Endodermal cell (in vitro differentiated cells): ENCODE data around the gene ANKRD29. TPM values are rescaled to one million over a fixed set of nuclear protein-coding genes. Genes with fewer than 3 reads are reported as not detected.

Experiments
- DNase-seq: peaks from one replicate; pipeline ENCODE4 v3.0.0-alpha.2; 2017
- H3K27ac ChIP-seq: 2 replicates; pipeline ENCODE4 v1.5.1; 2013; ENCODE audit warnings: mild to moderate bottlenecking, low read depth, low read length, moderate library complexity
- H3K27me3 ChIP-seq: 2 replicates; pipeline ENCODE4 v1.6.1; 2013; ENCODE audit warnings: mild to moderate bottlenecking, low read length, moderate library complexity; ENCODE audit not compliant: insufficient read depth, control insufficient read depth, poor library complexity, severe bottlenecking
- H3K36me3 ChIP-seq: 2 replicates; pipeline ENCODE4 v1.7.0; 2013; ENCODE audit warnings: mild to moderate bottlenecking, low read length, moderate library complexity; ENCODE audit not compliant: control insufficient read depth, insufficient read depth
- H3K4me1 ChIP-seq: one replicate; pipeline ENCODE4 v1.7.0; 2013; ENCODE audit warnings: low read length; ENCODE audit not compliant: control insufficient read depth, insufficient read depth
- H3K4me3 ChIP-seq: 2 replicates; pipeline ENCODE4 v1.5.1; 2013; ENCODE audit warnings: mild to moderate bottlenecking, low read length, moderate library complexity
- H3K9ac ChIP-seq: 2 replicates; pipeline ENCODE4 v1.6.1; 2013; ENCODE audit warnings: mild to moderate bottlenecking, low read length, moderate library complexity; ENCODE audit not compliant: poor library complexity, severe bottlenecking; ENCODE audit errors: extremely low read depth
- H3K9me3 ChIP-seq: 2 replicates; pipeline ENCODE4 v1.6.1; 2013; ENCODE audit warnings: mild to moderate bottlenecking, low read length, moderate library complexity; ENCODE audit not compliant: control insufficient read depth
- H3K27ac Mint-ChIP-seq: 2 replicates; pipeline ENCODE4 v1.8.0; 2020; ENCODE audit warnings: mixed read lengths
- H3K27me3 Mint-ChIP-seq: 2 replicates; pipeline ENCODE4 v1.8.0; 2021; ENCODE audit warnings: mild to moderate bottlenecking, mixed read lengths; ENCODE audit not compliant: insufficient read depth
- H3K36me3 Mint-ChIP-seq: 2 replicates; pipeline ENCODE4 v1.8.0; 2020; ENCODE audit warnings: low read depth, mixed read lengths
- H3K4me1 Mint-ChIP-seq: 2 replicates; pipeline ENCODE4 v1.8.0; 2020; ENCODE audit warnings: mixed read lengths
- H3K4me3 Mint-ChIP-seq: 2 replicates; pipeline ENCODE4 v1.8.0; 2020; ENCODE audit warnings: mild to moderate bottlenecking, moderate library complexity, mixed read lengths
- H3K9me3 Mint-ChIP-seq: 2 replicates; pipeline ENCODE4 v1.8.0; 2020; ENCODE audit warnings: mild to moderate bottlenecking, mixed read lengths
- WGBS, 2 experiments: methylation state at CpG; one replicate each; pipeline versions ENCODE4 v1.1.5 to v1.1.7; 2013; ENCODE audit warnings: missing lambda C conversion rate in 2 of 2, mixed read lengths in 1 of 2; ENCODE audit not compliant: insufficient coverage in 1 of 2, insufficient read length in 1 of 2; 5-methylcytosine and 5-hydroxymethylcytosine counted together
- total RNA-seq, 2 donors: library from RNA; stranded (reverse); fragmentation: NEBNext Ultra II Directional in 1 of 2; extraction: Animal tissue kit (Norgen Biotek cat#: 25700) in 1 of 2; gene quantifications; 2 replicates in 1 of 2; 3 replicates in 1 of 2; pipeline ENCODE4 v1.2.1, GENCODE V29; 2021
- TF ChIP-seq, protein P1 (sequence below): fragments of 200-600 bp; sonication (generic); conservative IDR thresholded peaks from 2 replicates; pipeline ENCODE4 v1.5.0; 2021; ENCODE audit warnings: antibody characterized with exemption, mild to moderate bottlenecking

ANKRD29 gene
- total RNA-seq, 2 donors from 2014 or later, result 0.44 to 0.73 TPM

DNA sequence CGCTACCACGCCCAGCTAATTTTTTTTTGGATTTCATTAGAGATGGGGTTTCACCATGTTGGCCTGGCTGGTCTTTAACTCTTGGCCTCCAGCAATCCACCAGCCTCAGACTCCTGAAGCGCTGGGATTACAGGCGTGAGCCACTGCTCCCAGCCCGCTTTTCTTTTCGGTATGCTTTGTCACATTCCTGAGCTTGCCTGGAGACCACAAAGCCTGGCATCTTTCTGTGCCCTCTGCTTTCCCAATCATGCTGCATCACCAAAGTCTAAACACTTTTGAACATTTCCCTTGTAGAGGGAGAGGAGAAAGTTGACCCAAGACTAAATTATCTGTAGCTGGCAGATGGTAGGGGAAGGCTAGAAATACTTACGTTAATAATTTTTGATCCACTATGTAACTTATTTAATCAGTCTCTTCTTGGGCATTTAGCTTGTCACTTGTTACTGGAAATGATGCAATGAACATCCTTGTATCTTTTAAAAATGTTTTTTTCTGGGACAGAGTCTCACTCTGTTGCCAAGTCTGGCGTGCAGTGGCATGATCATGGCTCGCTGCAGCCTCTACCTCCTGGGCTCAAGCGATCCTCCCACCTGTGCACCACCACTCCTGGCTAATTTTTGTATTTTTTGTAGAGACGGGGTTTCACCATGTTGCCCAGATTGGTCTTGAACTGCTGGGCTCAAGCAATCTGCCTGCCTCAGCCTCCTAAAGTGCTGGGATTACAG lies 73.7 kb downstream of the ANKRD29 start:
- H3K4me3 ChIP-seq, result no peak overlapping the region
- H3K9me3 Mint-ChIP-seq, result no peaks in the 10 kb centered on the region
- no peaks in the 10 kb centered on the region for H3K4me1 ChIP-seq
- TF ChIP-seq, protein P1, sequence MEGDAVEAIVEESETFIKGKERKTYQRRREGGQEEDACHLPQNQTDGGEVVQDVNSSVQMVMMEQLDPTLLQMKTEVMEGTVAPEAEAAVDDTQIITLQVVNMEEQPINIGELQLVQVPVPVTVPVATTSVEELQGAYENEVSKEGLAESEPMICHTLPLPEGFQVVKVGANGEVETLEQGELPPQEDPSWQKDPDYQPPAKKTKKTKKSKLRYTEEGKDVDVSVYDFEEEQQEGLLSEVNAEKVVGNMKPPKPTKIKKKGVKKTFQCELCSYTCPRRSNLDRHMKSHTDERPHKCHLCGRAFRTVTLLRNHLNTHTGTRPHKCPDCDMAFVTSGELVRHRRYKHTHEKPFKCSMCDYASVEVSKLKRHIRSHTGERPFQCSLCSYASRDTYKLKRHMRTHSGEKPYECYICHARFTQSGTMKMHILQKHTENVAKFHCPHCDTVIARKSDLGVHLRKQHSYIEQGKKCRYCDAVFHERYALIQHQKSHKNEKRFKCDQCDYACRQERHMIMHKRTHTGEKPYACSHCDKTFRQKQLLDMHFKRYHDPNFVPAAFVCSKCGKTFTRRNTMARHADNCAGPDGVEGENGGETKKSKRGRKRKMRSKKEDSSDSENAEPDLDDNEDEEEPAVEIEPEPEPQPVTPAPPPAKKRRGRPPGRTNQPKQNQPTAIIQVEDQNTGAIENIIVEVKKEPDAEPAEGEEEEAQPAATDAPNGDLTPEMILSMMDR, result no peak
- H3K36me3 Mint-ChIP-seq, result no peaks in the 10 kb centered on the region
- peak; percentile 75 for DNase-seq
- 84 to 86% methylated on average over 10 to 11 of the region's 11 CpGs for WGBS, 2 experiments
- H3K4me3 Mint-ChIP-seq, result no peak overlapping the region
- H3K9me3 ChIP-seq, result no peaks in the 10 kb centered on the region
- H3K27ac ChIP-seq, result no peak overlapping the region
- no peak overlapping the region for H3K9ac ChIP-seq
- peaks cover 13% of the 10 kb centered on the region for H3K27me3 Mint-ChIP-seq
- peaks cover 13% of the 10 kb centered on the region for H3K4me1 Mint-ChIP-seq
- no peaks in the 10 kb centered on the region for H3K27me3 ChIP-seq
- H3K36me3 ChIP-seq, result no peaks in the 10 kb centered on the region
- H3K27ac Mint-ChIP-seq, result no peak overlapping the region

GRCh38 chr18:23587220-23587642 lies 75.5 kb downstream of the ANKRD29 start:
- no peak overlapping the region for H3K9ac ChIP-seq
- H3K4me1 ChIP-seq, result no peaks in the 10 kb centered on the region
- peaks cover 13% of the 10 kb centered on the region for H3K27me3 Mint-ChIP-seq
- H3K9me3 Mint-ChIP-seq, result no peaks in the 10 kb centered on the region
- H3K9me3 ChIP-seq, result no peaks in the 10 kb centered on the region
- H3K36me3 Mint-ChIP-seq, result no peaks in the 10 kb centered on the region
- WGBS, 2 experiments, result 65 to 74% methylated on average over 6 to 7 of the region's 7 CpGs
- TF ChIP-seq, protein P1, result peak; percentile 13
- peaks cover 16% of the 10 kb centered on the region for H3K4me1 Mint-ChIP-seq
- peak overlapping the region; percentile 99 for H3K4me3 ChIP-seq
- no peak for DNase-seq
- peak overlapping the region; percentile 55 for H3K27ac Mint-ChIP-seq
- H3K36me3 ChIP-seq, result no peaks in the 10 kb centered on the region
- H3K27ac ChIP-seq, result no peak overlapping the region
- peak overlapping the region; percentile 86 for H3K4me3 Mint-ChIP-seq
- H3K27me3 ChIP-seq, result no peaks in the 10 kb centered on the region

- H3K27me3 ChIP-seq, result no peaks in the 10 kb centered on the region
- TF ChIP-seq, protein P1, result peak; percentile 94
- Mint-ChIP-seq H3K9me3 (no peaks in the 10 kb centered on the region), H3K36me3 (no peaks in the 10 kb centered on the region), H3K4me1 (peaks cover 16% of the 10 kb centered on the region), H3K27me3 (peaks cover 13% of the 10 kb centered on the region), H3K27ac (peak within 1 kb of the TSS; percentile 99), H3K4me3 (peak within 1 kb of the TSS; percentile 86)
- H3K4me1 ChIP-seq, result no peaks in the 10 kb centered on the region
- peak within 1 kb of the TSS; percentile 96 for H3K9ac ChIP-seq
- H3K36me3 ChIP-seq, result no peaks in the 10 kb centered on the region
- 0% methylated on average over 22 to 94 of the region's 95 CpGs for WGBS, 2 experiments
- peak within 1 kb of the TSS; percentile 99 for H3K27ac ChIP-seq
- peak within 1 kb of the TSS; percentile 99 for H3K4me3 ChIP-seq
- no peaks in the 10 kb centered on the region for H3K9me3 ChIP-seq
- peak; percentile 98 for DNase-seq
Measured at GRCh38 chr18:23586249-23587196, 76.2 kb downstream of the ANKRD29 start, which contains the start of gene NPC1. Gene NPC1, minus strand, starts transcription at chr18:23586506. Its CDS starts 163 bp downstream, at chr18:23586343.
